Osteoblast (primary cell): ENCODE measurements around the gene ODF2. TPM values are rescaled to one million over a fixed set of nuclear protein-coding genes. Genes with fewer than 3 reads are reported as not detected.
"Not testable (repeated sequence)": the region's sequence is repeated elsewhere in the genome, so short reads cannot be mapped to it uniquely, and the experiment has no call there.

Source experiments
- DNase-seq: peaks from one replicate; pipeline ENCODE4 v3.0.0; 2011; ENCODE audit warnings: low spot score, mixed read lengths; ENCODE audit not compliant: insufficient read length; ENCODE audit errors: missing footprints
- H2AFZ ChIP-seq: 2 replicates; pipeline ENCODE4 v1.6.0; 2011; ENCODE audit warnings: mild to moderate bottlenecking, low read length
- H3K27ac ChIP-seq: 2 replicates; pipeline ENCODE4 v1.5.1; 2011; ENCODE audit warnings: mild to moderate bottlenecking, low read depth, low read length, moderate library complexity
- H3K27me3 ChIP-seq: 2 replicates; pipeline ENCODE4 v1.6.0; 2012; ENCODE audit warnings: mild to moderate bottlenecking, control low read depth, inconsistent platforms, low read length, moderate library complexity; ENCODE audit not compliant: insufficient read depth
- H3K36me3 ChIP-seq: 2 replicates; pipeline ENCODE4 v1.5.1; 2011; ENCODE audit warnings: mild to moderate bottlenecking, low read length, control low read depth, moderate library complexity; ENCODE audit not compliant: insufficient read depth
- H3K4me1 ChIP-seq: 2 replicates; pipeline ENCODE4 v1.5.1; 2011; ENCODE audit warnings: mild to moderate bottlenecking, low read length, control low read depth, moderate library complexity; ENCODE audit not compliant: insufficient read depth
- H3K4me2 ChIP-seq: 2 replicates; pipeline ENCODE4 v1.6.0; 2011; ENCODE audit warnings: mild to moderate bottlenecking, low read length; ENCODE audit not compliant: insufficient read depth
- H3K4me3 ChIP-seq: fragments of 200-600 bp; sonication (generic); 3 replicates; pipeline ENCODE4 v1.5.1; 2012; ENCODE audit warnings: mild to moderate bottlenecking, low read length, inconsistent platforms; ENCODE audit not compliant: insufficient read depth
- H3K79me2 ChIP-seq: 2 replicates; pipeline ENCODE4 v1.6.0; 2012; ENCODE audit warnings: mild to moderate bottlenecking, low read length, control low read depth, inconsistent platforms; ENCODE audit not compliant: insufficient read depth
- H3K9me3 ChIP-seq: 2 replicates; pipeline ENCODE4 v1.5.1; 2011; ENCODE audit warnings: low read depth, low read length, control low read depth
- H4K20me1 ChIP-seq: 2 replicates; pipeline ENCODE4 v1.6.0; 2012; ENCODE audit warnings: mild to moderate bottlenecking, low read length, control low read depth; ENCODE audit not compliant: insufficient read depth
- CTCF ChIP-seq: IDR thresholded peaks from 2 replicates; pipeline ENCODE4 v1.5.1; 2011; ENCODE audit warnings: mild to moderate bottlenecking, low read depth, low read length, moderate library complexity; ENCODE audit errors: extremely low read depth
- total RNA-seq: library from RNA; depleted of rRNA; stranded (reverse); fragments of >200 nt; gene quantifications from 2 replicates; pipeline ENCODE4 v1.2.3, GENCODE V29; 2012

ODF2 gene
- total RNA-seq, 1 donor: 26.4 TPM

GRCh38 chr9:128409978-128410377, 45.8 kb upstream of the ODF2 start:
- Histone ChIP-seq H3K79me2 (no peaks in the 10 kb centered on the region), H4K20me1 (no peaks in the 10 kb centered on the region), H3K4me1 (peaks cover 10% of the 10 kb centered on the region), H3K4me2 (no peak overlapping the region), H3K36me3 (no peaks in the 10 kb centered on the region), H3K27me3 (peaks cover 16% of the 10 kb centered on the region), H3K4me3 (no peak overlapping the region), H3K9me3 (no peaks in the 10 kb centered on the region), H2AFZ (no peak overlapping the region), H3K27ac (no peak overlapping the region)
- peak; percentile 95 for DNase-seq
- peak; percentile 53 for TF ChIP-seq CTCF

- DNase-seq: peak; percentile 54
- no peak overlapping the region for H3K4me3 ChIP-seq
- H3K27ac ChIP-seq: no peak overlapping the region
- no peaks in the 10 kb centered on the region for H4K20me1 ChIP-seq
- H3K79me2 ChIP-seq: no peaks in the 10 kb centered on the region
- TF ChIP-seq CTCF: no peak
- no peaks in the 10 kb centered on the region for H3K36me3 ChIP-seq
- H3K4me1 ChIP-seq: peaks cover 8% of the 10 kb centered on the region
- H3K4me2 ChIP-seq: no peak overlapping the region
- H3K9me3 ChIP-seq: no peaks in the 10 kb centered on the region
- no peak overlapping the region for H2AFZ ChIP-seq
- peaks cover 29% of the 10 kb centered on the region for H3K27me3 ChIP-seq
Observed at GRCh38 chr9:128411364-128412119, 44.3 kb upstream of the ODF2 start.

GRCh38 chr9:128412120-128412790, 43.6 kb upstream of the ODF2 start:
- Histone ChIP-seq H3K27ac (no peak overlapping the region), H3K36me3 (no peaks in the 10 kb centered on the region), H3K27me3 (peaks cover 34% of the 10 kb centered on the region), H3K9me3 (no peaks in the 10 kb centered on the region), H3K4me1 (peaks cover under 1% of the 10 kb centered on the region), H3K79me2 (no peaks in the 10 kb centered on the region), H4K20me1 (no peaks in the 10 kb centered on the region), H3K4me3 (no peak overlapping the region), H2AFZ (no peak overlapping the region), H3K4me2 (no peak overlapping the region)
- peak; percentile 93 for DNase-seq
- peak; percentile 64 for TF ChIP-seq CTCF

GRCh38 chr9:128413728-128414127, 42.1 kb upstream of the ODF2 start:
- not testable (repeated sequence) for H3K4me1 ChIP-seq, H3K4me3 ChIP-seq, H3K79me2 ChIP-seq, H3K9me3 ChIP-seq, H3K27ac ChIP-seq, H3K36me3 ChIP-seq, H2AFZ ChIP-seq, H4K20me1 ChIP-seq, H3K4me2 ChIP-seq
- DNase-seq: peak; percentile 26
- peaks cover 38% of the 10 kb centered on the region for H3K27me3 ChIP-seq
